HG03342 (cell line): Measurements from ENCODE around the gene F12.
"Not testable (repeated sequence)": the region's sequence is repeated elsewhere in the genome, so short reads cannot be mapped to it uniquely, and the experiment has no call there.

Experiments used
- ATAC-seq: cut with Tn5 transposase; IDR thresholded peaks from one replicate; pipeline ENCODE4 v1.9.1; 2021; ENCODE audit warnings: mild to moderate bottlenecking, moderate library complexity; ENCODE audit not compliant: unreplicated experiment

Gene F12

GRCh38 chr5:177417081-177417480 is 7.7 kb upstream of the F12 start:
- not testable (repeated sequence) for ATAC-seq

DNA sequence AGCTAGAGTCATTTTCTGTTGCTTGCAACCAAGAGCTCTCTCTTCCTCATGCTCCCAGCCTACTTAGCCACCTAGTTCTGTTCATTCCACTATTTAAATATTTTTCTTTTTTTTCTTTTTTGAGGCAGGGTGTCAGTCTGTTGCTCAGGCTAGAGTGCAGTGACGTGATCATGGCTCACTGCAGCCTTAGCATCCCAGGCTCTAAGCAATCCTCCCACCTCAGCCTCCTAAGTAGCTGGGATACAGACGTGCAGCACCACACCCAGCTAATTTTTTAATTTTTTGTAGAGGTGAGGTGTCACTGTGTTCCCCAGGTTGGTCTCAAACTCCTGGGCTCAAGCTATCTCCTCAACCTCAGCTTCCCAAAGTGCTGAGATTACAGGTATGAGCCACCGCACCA is 5.1 kb upstream of the F12 start:
- ATAC-seq = no peak

DNA sequence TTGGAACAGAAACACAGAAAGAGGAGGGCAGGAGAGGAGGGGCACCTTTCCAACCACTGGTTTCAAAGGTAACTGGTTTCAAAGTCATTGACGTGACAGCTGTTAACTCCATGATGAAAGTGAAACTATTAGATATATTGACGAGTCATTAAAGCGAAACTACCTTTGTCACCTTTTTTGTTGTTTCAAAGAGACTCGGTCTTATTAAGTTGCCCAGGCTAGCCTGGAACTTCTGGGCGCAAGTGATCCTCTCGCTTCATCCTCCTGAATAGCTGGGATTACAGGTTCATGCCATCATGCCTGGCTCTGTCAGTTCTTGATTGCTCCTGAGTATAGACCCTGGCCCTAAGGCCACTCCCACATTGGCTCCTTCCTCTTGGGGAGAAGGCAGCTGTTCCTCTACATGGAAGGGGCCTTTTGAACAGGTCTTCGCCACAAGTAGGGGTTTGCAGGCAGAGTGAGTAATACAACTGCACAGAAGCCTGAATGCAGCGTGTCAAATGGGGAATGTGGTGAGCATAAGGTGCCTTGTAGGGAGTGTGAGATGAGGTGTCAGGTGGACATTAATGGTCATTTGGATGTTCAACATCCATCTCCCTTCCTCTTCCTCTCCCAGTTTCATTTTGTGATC is 3.4 kb upstream of the F12 start:
- peak; percentile 79 for ATAC-seq

- no peak for ATAC-seq
Observed at GRCh38 chr5:177410575-177410974, 1.2 kb upstream of the F12 start.

DNA sequence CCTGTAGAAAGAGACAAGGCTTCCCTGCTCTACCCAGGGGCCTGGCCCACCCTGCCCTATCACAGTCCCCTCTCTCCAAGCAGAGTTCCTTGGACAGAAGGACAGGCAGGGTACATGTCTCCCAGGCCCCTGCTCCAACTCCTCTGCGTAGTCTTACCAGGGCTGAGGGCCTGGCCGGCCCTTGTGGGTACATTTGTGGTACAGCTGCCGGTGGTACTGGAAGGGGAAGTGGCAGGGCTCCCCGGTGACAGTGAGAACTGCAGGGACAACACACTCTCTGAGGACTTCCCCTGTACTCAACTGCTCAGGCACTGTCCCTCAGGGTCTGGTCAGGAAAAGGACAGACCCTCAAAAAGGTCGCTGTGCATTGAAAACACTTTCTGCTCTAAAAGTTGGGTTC is 3.6 kb downstream of the F12 start:
- no peak for ATAC-seq

GRCh38 chr5:177405312-177405711 is 4.1 kb downstream of the F12 start:
- ATAC-seq = no peak

DNA sequence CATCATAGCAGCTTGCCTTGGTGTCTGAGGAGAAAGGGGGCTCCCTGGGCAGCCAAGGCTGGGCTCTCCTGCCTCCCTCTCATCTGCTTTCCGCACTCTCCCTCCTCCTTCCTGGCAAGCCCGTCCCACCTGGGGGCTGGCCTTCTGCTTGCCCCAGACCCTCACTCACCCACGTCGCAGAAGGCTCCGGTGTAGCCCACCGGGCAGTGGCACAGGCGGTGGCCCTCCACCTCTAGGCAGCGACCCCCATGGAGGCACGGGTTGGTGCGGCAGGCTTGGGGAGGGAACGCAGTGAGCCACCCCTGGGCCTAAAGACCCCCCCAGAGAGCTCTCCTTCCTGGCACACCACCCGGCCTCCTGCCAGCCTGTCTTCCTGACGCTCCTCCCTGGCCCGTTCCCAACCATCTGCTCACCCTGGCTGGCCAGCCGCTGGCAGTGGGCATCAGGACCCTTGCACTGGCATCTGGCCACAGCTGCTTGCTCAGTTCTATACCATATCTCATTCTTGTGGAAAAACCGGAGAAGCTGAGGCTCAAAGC is 4.7 kb downstream of the F12 start:
- ATAC-seq = no peak

DNA sequence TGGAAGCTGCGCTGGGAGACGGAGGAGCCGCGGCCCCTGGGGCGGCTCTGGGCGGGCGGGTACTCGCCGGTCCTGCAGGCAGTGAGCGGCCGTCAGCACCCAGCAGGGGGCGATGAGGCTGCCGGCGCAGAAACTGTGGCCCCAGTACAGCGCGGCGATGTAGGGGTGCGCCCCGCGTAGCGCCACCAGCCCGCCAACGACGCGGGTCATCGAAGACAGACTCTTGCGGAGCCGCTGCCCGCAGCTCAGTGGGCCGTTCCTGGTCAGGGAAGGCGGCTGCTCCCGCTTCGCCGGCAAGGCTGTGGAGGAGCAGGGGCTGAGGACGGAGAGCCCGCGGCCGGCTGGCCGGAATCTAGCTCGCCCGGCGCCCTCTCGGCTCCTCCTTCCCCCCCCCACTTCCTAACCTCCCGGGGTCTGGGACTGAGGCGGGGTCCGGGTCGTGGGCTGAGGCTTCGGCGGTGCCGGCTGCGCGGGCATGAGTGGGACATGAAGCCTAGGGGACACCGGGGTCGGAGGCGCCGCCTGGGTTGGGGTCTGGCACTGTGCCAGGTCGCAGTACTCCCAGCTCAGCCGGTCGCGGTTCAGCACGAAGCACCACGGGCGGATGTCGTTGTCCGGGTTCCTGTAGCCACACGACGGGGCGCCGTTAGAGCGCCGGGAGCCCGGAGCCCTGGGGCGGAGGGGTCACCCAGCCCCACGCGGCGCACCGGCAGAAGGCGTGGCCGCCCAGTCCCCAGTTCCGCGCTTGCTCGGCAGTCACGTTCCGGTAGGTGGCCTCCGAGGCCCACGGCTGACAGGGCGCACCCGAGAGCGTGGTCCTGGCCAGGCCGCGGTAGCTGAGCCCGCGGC is 5.3 kb downstream of the F12 start:
- peak; percentile 73 for ATAC-seq

GRCh38 chr5:177403102-177403791 is 6.1 kb downstream of the F12 start:
- peak; percentile 19 for ATAC-seq

DNA sequence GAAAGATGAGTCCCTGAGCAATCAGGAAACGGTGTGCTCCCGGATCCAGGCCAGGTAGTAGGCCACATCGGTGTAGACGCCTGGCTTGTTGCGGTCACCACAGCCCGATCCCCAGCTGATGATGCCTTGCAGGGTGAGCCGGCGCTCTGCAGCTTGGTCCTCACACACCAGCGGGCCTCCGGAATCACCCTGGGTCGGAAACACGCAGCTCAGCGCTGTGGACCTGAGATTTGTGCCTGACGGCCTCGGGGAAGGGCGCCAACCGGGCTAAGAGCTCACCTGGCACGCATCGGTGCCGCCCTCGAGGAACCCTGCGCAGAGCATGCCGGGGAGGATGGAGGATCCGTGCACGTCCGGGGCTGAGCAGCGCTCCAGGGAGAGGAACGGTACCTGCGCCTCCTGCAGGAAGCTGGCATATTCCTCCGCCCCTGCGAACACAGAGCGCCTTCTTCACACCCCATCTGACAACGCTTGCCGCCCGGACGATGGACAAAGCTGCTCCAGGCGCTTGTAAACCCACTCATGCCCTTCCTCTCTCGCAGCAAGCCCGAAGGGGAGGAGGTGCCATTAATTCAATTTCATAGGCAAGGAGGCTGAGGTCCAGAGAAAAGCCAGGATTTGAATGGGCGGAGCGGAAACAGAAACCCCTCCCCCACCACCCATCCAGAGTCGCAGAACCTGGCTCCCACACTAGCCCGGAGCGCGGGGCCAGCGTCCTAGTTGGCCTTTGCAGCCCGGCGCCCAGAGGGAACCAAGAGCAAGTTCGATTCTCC is 6.9 kb downstream of the F12 start:
- no peak for ATAC-seq

DNA sequence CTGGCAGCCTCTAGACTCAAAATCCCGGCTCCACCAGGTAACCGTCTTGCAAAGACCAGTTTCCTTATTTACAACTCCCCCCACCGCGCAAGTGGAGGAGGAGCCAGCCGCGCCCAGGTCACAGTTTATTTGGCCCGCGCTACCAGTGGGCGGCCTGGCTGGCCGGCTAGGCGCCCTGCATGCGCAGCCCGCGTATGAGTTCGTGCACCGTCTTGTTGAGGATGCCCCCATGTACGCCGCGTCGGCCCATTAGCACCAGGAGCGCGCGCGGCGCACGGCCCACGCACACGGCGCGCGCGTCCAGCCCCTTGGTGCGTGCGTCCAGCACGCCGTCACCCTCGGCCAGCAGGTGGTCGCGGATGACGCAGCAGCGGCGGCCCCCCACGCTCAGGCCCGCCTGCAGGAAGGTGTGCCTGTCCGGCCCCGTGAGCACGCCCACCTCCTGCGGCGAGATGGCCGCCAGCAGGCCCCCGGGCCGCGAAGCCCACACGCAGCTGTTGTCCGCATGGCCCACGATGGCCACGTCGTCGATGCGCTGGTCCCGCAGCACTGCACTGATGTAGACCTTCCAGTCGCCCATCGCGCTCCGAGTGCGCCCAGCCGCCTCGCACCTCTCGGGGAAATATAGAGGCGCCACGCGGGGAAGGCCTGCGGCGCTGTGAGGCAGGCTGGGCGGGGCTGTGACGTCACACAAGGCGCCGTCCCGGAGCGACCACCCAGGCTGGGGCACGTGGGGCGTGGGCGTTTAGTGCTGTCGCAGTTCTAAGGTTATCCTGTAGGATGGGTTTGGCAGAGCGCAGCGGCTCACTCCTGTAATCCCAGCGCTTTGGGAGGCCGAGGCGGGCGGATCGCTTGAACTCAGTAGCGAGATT is 9.1 kb downstream of the F12 start, which contains the start of gene PFN3:
Gene PFN3 (minus strand): TSS at position 665 of the 872 bp plus-strand sequence. CDS start 85 bp downstream, at position 580.
- no peak for ATAC-seq

- no peak for ATAC-seq
Observed at GRCh38 chr5:177397875-177398390, 11.4 kb downstream of the F12 start.

- no peak for ATAC-seq
Observed at GRCh38 chr5:177396807-177397206, 12.6 kb downstream of the F12 start.

GRCh38 chr5:177396078-177396477 is 13.3 kb downstream of the F12 start:
- no peak for ATAC-seq

DNA sequence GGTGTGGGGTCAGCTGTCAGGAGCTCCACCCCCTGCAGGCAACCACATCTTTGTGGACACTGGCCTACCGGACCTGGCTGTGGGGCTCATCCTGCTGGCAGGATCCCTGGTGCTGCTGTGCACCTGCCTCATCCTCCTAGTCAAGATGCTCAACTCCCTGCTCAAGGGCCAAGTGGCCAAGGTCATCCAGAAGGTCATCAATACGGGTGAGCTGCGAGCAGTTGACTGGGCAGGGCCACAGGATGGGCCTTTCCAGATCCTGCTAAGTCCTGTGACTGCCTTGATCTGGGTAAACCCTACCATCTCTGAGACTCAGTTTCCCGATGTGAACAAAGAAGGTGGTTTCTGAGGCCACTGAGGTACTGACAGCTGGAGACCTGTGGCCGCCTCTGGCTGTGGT is 15.4 kb downstream of the F12 start:
- ATAC-seq = no peak

DNA sequence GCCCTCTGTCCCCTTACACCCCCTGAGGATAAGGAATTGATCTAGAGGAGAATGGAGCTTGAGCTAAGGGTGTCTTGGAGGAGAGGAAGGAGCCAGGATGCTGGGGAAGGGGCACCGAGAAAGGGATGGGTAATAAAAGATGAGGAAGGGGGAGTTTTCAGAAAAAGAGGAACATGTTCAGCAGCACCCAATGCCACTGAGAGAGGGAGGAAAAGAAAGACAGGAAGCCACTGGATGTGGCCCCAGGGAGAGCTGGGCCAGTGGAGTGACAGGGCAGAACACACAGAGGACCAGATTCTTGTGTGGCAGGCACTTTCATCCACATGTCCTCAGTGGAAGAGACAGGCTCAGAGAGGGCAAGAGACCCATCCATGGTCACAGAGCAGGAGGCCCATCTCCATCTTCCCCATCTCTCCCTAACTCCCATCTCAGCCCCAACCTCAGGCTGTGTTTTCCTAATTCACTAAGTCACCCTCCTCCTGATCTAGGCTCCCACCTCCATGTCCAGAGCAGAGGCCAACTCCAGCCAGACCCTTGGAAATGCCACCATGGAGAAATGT is 16.1 kb downstream of the F12 start:
- ATAC-seq = no peak

- ATAC-seq = no peak
Observed at GRCh38 chr5:177392765-177393164, 16.6 kb downstream of the F12 start.

DNA sequence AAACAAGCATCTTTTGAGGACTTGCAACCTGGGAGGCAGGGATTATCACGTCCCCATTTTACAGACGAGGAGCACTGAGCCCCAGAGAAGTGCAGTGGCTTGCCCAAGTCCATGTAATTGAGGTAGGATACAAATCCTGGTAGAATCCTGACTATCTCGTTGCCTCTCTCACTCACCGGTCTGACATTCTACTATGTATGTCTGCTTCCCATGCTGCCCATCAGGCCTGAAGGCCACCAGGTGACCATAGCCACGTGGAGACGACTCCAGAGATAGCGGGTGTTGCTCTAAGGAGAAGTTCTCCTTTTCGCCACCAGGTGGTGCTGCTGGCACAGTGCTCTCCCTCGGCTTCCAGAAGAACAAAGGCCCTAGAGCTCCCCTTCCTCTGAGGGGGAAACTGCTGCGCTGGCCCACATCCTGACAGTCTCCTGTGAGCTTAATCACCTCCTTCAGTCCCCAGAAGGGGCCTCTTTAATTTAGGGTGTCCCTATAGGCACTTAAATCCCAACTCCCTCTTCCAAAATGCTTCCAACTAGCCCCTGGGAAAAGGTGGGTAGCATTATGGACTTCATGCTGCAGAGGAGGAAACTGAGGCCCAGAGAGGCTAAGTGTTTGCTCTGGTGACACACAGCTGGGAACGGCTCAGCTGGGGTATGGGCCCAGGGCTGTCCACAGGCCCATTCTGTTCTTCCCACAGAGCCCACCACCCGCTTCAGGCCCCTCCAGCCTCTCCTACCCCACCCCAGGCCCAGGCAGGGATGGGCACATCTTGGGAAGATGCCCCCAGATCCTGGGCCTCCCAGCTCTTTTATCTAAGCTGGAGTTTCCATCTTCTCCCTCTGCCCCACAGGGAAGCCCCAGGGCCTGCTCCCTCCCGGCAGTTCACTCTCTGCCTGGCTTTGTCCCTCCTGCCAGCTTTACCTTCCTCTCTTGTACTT is 18.7 kb downstream of the F12 start:
- ATAC-seq = peak; percentile 58
